Measurements from ENCODE around the gene RAB14. TPM values are rescaled to one million over a fixed set of nuclear protein-coding genes. Genes with fewer than 3 reads are reported as not detected.

The RAB14 gene
- total RNA-seq, 1 donor from 2014 or later: 37.8 TPM

- no peak for DNase-seq (ENCODE audit: low spot score)
These were observed 17.9 kb upstream of the RAB14 start for GRCh38 chr9:121219530-121219929.

DNA sequence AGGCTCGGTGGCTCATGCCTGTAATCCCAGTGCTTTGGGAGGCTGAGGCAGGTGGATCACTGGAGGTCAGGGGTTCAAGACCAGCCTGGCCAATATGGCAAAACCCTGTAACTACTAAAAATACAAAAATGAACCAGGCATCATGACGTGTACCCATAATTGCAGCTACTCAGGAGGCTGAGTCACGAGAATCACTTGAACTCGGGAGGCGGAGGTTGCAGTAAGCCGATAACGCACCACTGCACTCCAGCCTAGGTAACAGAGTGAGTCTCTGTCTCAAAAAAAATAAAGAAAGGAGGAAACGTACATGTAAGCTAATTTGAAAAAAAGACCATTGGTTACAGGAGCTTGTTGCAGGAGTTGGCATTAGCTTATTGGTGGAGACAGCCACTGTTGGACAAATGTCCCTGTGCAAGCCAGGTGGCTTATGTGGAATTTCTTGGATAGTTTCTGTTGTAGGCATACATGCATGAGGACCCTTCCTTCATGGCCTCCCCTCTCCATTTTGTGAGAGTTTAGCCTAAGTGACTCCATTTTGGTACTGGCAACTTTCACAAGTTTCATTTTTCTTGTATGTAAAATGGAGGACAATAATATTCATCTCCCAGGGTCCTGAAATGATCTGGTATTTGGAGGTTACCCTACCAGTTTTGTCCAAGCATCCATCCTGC, 16.8 kb upstream of the RAB14 start:
- no peak for DNase-seq (ENCODE audit: low spot score)

GRCh38 chr9:121217609-121218292, 16.1 kb upstream of the RAB14 start:
- no peak for DNase-seq (ENCODE audit: low spot score)

DNA sequence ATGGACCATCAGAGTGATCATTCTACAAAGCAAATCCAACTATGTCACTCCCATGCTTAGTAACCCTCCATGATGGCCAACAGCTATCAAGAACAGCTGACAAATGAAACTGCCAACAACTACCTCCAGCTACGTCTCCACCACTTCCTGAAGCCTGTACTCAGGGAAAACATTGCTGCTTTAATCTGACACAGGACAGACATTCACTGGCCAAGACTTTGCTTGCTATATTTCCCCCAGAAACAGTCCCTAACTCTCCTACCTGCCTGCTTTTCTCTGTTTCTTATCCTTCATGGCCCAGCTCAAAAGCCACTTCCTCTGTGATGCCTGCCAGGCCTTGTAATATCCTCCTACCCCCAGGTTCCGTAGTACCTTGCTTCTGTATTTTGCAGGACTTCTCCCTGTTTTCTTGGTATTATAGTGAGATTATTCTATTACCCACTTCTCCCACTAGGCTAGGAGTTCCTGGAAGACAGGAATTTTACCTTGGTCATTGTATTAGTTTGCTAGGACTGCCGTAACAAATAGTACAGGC, 14.7 kb upstream of the RAB14 start:
- no peak for DNase-seq (ENCODE audit: low spot score)

- DNase-seq (ENCODE audit: low spot score): no peak
These were observed 12.3 kb upstream of the RAB14 start for GRCh38 chr9:121214005-121214404.

- DNase-seq (ENCODE audit: low spot score): peak; percentile 90
These were observed 11.6 kb upstream of the RAB14 start for GRCh38 chr9:121213136-121213806.

DNA sequence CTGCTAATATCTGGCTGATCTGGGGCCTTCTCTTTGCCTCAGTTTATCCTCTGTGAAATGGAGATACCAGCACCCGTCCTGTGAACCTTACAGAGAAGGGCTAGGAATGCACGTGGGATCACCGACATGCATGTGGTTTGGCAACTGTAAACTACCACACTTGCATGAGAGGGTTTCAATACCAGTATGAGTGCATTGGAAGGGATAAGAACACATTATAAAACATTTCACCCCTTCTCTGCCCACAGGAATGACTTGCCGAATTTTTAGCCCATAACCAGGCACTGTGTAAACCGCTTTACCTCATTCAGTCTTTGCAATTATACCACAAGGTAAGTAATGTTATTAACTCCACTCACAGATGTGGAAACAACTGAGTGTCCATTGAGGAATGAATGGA, 8.9 kb upstream of the RAB14 start:
- no peak for DNase-seq (ENCODE audit: low spot score)

- DNase-seq (ENCODE audit: low spot score): no peak
These were observed 5.8 kb upstream of the RAB14 start for GRCh38 chr9:121207371-121207940.

GRCh38 chr9:121206516-121207370, 5.1 kb upstream of the RAB14 start:
- DNase-seq (ENCODE audit: low spot score): no peak

- DNase-seq (ENCODE audit: low spot score): no peak
These were observed 2.9 kb upstream of the RAB14 start for GRCh38 chr9:121204611-121205010.

DNA sequence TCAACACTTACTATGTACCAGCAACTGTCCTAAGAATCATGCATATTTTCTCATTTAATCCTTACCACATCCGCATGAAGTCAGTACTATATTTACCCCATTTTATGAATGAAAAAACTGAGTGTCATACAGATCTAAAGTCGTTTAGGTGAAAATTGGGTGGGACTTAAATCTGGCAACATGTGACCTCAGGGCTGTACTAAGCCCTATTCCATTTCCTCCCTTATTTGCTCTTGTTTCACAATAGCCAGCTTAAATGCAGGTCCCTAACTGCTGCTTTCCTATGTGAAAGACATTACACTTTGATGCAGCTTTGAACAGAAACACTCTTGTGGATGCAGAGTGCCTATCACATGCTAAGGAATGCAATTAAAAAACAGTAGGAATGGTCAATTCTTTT, 2.5 kb upstream of the RAB14 start:
- DNase-seq (ENCODE audit: low spot score): no peak

DNA sequence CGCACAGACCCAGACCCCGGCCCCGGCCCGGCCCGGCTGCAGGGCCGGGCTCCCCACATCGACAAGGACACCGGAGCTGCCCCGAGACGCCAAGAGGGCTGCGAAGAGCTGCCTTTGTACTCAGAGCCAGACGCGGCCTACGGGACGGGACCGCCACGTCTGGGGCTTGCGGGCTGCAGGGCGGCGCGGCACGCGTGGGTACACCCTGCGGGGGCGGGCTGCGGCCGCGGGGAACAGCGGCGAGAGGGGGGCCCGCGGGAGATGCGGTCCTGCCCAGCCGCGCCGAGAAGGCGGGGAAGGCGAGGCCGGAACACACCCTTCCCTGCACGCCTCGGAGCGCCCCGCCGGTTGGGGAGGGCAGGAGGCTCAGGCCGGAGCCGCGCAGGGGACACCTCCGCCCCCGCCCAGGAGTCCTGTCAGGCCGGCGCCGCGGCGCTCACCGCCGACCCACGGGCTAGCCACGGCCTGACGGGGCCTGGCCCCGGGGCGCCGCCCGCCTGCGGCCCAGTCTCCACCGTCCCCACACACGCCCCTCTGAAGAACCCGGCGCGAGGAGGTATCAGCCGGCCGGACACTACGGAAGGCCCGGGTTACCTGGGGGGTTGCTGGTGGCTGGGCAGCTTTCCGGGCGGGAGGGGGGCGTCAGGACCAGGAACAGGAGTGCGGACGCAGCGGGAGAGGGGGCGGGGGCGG, 478 bp downstream of the RAB14 start:
- peak; percentile 47 for DNase-seq (ENCODE audit: low spot score)

DNA sequence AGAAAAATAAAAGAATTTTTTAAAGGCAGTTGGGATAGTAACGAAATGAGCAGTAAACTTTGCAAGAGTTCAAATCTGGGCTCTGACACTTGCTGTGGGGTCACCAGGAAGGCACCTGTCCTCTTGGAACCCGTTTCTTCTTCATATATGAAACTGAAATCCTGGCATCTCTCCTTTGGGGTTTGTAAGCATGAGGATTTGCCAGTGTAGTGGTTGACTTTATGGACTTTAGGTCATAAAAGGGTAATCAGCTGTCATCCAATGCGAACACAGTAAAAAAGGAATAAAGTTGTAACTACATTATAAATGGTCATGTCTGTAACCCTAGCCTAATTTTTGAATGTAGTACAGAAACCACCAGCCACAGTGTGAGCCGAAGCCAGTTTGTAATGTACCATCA, 1.3 kb downstream of the RAB14 start:
- no peak for DNase-seq (ENCODE audit: low spot score)

- DNase-seq (ENCODE audit: low spot score): no peak
These were observed 1.7 kb downstream of the RAB14 start for GRCh38 chr9:121199921-121200320.

- DNase-seq (ENCODE audit: low spot score): no peak
These were observed 3.1 kb downstream of the RAB14 start for GRCh38 chr9:121198512-121199042.

DNA sequence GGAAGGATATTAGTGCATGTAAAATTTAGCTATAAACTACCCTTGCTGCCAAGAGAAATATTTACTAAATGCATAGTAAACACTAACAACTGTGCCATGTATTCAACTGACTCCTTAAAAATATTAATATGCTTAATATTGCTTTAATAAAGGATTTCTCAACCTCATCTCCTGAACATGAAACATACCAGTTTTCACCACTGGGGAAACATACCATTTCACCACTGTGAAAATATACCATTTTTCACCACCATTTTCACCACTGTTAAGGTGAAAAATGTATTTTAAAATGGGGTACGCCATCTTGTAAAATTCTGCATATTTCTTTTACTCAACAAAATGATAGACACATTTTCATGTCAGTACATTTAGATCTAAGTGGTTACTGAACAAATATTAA, 4.5 kb downstream of the RAB14 start:
- no peak for DNase-seq (ENCODE audit: low spot score)

- DNase-seq (ENCODE audit: low spot score): no peak
These were observed 5.3 kb downstream of the RAB14 start for GRCh38 chr9:121196389-121196788.

DNA sequence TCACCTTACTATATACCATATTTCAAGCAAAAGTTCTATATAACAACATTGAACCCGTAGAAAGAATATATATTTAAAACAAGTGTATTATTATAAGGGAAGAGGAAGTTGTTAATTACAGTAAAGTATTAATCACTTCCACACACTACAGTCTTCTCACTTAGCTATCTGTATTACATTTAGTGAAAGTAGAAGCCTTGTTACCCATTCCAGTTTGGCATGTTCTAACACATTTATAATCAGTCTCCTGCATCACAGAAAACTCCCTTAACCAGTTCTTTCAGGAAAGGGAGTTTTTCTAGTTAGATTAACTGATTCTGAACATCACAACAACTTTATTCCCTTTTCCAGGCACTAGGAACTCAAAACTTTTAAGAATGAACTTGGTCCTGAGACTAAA, 6.9 kb downstream of the RAB14 start:
- peak; percentile 50 for DNase-seq (ENCODE audit: low spot score)

DNA sequence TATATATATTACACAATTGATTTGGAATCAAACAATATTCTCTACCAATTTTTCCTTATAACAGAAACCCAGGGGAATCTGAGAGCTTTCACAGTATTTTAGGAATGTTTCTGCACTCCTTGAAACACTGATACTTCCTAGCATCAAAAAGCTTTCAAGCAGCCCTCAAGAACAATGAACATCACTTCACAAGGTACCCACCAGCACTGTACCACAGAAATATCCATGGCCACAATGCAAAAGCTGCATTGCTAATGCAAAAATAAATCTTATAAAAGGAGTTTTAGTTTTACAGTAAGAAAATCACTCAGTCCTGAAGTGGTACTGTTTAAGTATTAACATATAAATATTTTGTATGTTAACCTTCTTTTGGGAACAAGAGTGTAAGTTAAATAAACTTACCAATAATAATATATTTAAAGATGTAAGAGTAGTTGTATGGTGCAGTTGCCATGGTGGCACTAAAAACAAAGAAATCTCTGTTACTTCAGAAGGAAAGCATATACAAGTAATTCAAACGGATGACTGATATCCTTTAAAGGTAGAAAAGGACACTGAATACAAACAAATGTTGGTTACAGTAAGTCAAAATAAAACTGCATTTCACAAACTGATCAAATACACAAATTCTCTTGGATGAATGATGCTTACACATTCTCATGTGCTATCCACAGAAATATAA, 8.6 kb downstream of the RAB14 start:
- DNase-seq (ENCODE audit: low spot score): no peak

DNA sequence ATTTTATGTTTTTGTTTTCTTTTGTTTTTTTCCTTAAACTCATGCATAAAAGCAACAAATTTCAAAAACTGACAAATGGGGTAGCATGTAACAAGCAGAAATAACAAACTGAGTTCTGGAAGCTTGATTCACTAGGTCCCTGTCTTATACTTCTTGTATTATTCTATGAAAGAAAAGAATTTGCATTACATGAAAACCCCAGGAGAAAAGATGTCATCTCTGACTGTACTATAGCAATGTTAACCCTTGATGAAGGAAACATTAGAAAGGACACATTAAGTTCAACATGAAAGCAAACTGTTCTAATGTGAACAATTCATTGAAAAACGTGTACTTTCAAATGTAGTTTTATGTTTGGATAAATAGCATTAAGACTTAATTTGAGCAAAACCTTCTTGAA, 9.2 kb downstream of the RAB14 start:
- no peak for DNase-seq (ENCODE audit: low spot score)
